GM18507 (cell line): ENCODE results near the gene GLRX3.

ENCODE experiments used
- DNase-seq: peaks from one replicate; pipeline ENCODE4 v3.0.0; 2011; ENCODE audit warnings: low read depth; ENCODE audit not compliant: insufficient read length; ENCODE audit errors: extremely low spot score
- FAIRE-seq: peaks from 2 replicates; lab custom pipeline; 2011; peaks lifted over from hg19 to GRCh38; lab: Jason Lieb, UNC

GLRX3 gene

GRCh38 chr10:130180416-130180815, 44.2 kb downstream of the GLRX3 start:
- FAIRE-seq (no peak), DNase-seq (no peak)

GRCh38 chr10:130181858-130182257, 45.7 kb downstream of the GLRX3 start:
- no peak for DNase-seq
- no peak for FAIRE-seq

GRCh38 chr10:130185591-130185990, 49.4 kb downstream of the GLRX3 start:
- FAIRE-seq (no peak), DNase-seq (no peak)

- no peak for FAIRE-seq
- no peak for DNase-seq
Measured at GRCh38 chr10:130188195-130189175, 52.3 kb downstream of the GLRX3 start.

- FAIRE-seq, result no peak
- no peak for DNase-seq
Measured at GRCh38 chr10:130189608-130190054, 53.4 kb downstream of the GLRX3 start.

GRCh38 chr10:130190055-130190736, 54.0 kb downstream of the GLRX3 start:
- FAIRE-seq, result peak; percentile 81
- DNase-seq, result peak; percentile 89

- FAIRE-seq, result no peak
- no peak for DNase-seq
Measured at GRCh38 chr10:130190737-130191115, 54.5 kb downstream of the GLRX3 start.

- FAIRE-seq (no peak), DNase-seq (no peak)
Measured at GRCh38 chr10:130191380-130191779, 55.2 kb downstream of the GLRX3 start.

- no peak for FAIRE-seq
- no peak for DNase-seq
Measured at GRCh38 chr10:130192276-130192848, 56.2 kb downstream of the GLRX3 start.

GRCh38 chr10:130193033-130193432, 56.8 kb downstream of the GLRX3 start:
- DNase-seq, result no peak
- no peak for FAIRE-seq

- DNase-seq (no peak), FAIRE-seq (no peak)
Measured at GRCh38 chr10:130193493-130194193, 57.5 kb downstream of the GLRX3 start.

- DNase-seq (no peak), FAIRE-seq (no peak)
Measured at GRCh38 chr10:130194194-130194990, 58.2 kb downstream of the GLRX3 start.

GRCh38 chr10:130194991-130195645, 58.9 kb downstream of the GLRX3 start:
- DNase-seq, result no peak
- no peak for FAIRE-seq

GRCh38 chr10:130195746-130196294, 59.6 kb downstream of the GLRX3 start:
- FAIRE-seq, result no peak
- DNase-seq, result no peak

GRCh38 chr10:130196511-130197487, 60.6 kb downstream of the GLRX3 start:
- DNase-seq (no peak), FAIRE-seq (no peak)

GRCh38 chr10:130198651-130199050, 62.5 kb downstream of the GLRX3 start:
- FAIRE-seq, result no peak
- no peak for DNase-seq
